Measurements from ENCODE around the gene SHISAL1. TPM values are rescaled to one million over a fixed set of nuclear protein-coding genes. Genes with fewer than 3 reads are reported as not detected.
"Not testable (repeated sequence)": the region's sequence is repeated elsewhere in the genome, so short reads cannot be mapped to it uniquely, and the experiment has no call there.

SHISAL1 gene
- polyA plus RNA-seq, 12 donors, result 6.3 to 18.9 (median 15.4) TPM; not detected in 1

DNA sequence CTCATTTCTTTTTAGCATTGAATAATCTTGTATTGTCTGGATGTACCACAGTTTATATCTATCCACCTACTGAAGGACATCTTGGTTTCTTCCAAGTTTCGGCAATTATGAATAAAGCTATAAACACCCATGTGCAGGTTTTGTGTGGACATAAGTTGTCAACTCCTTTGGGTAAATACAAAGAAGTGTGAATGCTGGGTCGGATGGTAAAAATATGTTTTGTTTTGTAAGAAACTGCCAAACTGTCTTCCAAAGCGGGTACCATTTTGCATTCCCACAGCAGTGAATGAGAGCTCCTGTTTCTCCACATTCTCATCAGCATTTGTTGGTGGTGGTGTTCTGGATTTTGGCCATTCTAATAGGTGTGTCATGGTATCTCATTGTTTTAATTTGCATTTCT lies 71.6 kb downstream of the SHISAL1 start:
- DNase-seq, result not testable (repeated sequence)

DNA sequence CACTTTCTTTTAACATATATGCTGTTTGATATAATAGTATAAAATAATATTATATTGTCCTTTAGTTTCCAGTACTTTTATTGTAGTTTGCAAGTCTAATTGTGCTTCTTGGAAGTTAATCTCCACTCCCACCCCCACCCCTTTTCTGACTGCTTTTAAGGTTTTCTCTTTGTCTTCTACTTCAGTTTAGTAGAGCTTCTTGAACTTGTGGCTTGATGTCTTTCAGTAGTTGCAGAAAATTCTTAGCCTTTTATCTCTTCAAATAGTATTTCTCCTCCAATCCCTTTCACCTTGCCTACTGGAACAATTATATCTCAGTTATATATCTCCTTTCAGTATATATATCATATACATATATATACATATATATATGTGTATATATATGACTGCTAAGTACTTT lies 75.5 kb downstream of the SHISAL1 start:
- no peak for DNase-seq

DNA sequence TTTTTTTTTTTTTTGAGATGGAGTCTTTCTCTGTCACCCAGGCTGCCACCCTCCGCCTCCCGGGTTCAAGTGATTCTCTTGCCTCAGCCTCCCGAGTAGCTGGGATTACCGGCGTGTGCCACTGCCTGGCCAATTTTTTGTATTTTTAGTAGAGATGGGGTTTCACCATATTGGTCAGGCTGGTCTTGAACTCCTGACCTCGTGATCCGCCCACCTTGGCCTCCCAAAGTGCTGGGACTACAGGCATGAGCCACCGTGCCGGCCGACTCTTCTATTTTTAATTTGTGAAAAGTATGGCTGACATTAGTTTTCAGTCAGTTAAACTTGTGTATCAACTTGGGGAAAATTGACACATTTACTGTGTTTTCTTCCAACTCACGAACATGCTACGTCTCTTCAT lies 78.4 kb downstream of the SHISAL1 start:
- not testable (repeated sequence) for DNase-seq

DNA sequence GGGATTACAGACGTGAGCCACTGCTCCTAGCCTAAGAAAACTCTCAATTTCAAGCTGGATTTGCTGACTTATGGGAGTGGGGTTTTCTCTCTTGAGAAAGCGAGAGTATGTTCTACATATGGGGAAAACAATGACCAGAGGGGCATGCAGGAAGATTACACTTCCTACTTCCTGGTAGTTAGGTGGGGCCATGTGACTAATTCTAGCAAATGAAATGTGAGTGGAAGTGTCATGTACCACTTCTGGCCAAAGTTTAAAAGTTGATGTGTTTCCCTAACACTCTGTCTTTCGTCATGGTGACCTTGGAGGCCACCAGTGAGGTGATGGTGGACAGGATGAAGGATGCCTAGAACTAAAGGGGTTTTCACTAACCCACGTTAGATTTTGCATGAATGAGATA lies 81.5 kb downstream of the SHISAL1 start:
- no peak for DNase-seq

DNA sequence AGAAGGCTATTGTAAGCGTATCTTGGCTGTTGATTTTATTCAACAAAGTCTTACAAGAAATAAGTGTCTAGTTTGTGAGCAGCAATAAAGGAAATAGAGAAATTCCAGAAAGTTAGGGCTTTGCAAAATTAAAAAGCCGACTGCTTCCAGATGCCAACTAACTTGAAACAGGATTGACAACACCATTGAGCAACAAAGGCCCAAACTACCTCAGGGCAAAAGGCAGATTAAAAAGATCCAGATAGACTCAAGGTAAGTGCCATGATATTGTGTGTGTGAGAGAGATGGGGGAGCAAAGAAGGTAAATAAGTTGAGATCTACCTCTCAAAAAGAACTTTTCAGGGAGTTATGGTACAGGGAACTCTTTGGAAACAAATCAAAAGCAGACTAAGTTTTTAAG lies 82.9 kb downstream of the SHISAL1 start:
- DNase-seq, result no peak

DNA sequence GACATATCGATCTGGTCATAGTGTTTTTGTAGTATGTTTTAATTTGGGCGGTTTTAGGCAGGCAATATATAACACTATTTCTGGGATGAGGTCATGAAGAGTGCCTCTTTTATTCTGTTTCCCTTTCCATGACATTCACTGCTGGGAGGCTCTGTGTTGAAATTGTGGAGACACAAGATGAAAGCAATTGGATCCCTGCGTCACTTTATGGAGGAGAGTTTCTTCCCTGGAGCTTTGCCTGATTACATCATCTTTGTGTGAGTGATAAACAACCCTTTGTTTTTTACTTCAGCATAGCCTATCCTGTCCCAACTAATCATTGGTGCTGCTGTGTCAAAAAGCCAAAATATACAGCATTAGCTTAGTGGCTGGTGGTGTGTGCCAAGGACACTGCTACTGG lies 83.4 kb downstream of the SHISAL1 start:
- DNase-seq, result no peak

DNA sequence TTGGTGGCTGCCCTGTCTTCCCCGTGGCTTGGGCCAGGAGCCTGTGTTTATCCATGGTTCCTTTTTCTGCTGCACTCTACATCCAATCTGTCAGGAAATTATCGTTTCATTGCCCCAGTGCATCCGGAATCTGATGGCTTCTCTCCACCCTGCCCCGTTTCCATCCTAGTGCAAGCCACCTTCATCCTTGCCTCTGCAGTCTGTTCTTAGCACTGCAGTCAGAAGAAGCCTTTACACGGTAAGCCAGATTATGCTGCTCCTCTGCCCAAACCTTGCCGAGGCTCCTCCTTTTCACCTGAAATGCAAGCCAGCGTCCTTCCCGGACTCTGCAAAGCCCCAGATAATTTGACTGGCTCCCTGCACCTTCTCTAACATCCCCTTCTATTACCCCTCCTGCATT lies 86.9 kb downstream of the SHISAL1 start:
- no peak for DNase-seq

DNA sequence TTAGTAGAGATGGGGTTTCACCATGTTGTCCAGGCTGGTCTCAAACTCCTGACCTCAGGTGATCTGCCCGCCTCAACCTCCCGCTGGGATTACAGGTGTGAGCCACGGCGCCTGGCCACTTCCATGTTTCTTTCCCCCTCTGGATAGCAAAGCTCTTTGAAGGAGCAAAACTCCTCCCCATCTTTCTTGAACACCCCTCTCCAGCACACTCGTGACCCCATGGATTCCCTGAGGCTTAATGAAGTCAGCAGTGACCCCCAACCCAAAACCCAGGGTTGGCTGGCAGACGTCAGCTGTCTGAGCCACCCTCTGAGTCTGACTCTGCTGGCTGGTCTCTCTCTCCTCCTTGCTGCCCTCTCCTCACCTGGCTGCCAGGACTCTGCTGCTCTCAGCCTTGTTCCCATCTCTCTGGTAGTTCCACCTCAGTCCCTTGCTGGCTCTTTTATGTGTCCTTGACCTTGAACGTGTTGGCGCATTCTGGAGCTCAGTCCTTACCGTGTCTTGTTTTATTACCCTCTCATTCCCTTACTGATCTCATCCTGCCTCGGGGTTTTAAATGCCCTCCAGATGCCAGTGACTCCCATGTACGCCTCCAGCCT lies 87.6 kb downstream of the SHISAL1 start:
- no peak for DNase-seq

DNA sequence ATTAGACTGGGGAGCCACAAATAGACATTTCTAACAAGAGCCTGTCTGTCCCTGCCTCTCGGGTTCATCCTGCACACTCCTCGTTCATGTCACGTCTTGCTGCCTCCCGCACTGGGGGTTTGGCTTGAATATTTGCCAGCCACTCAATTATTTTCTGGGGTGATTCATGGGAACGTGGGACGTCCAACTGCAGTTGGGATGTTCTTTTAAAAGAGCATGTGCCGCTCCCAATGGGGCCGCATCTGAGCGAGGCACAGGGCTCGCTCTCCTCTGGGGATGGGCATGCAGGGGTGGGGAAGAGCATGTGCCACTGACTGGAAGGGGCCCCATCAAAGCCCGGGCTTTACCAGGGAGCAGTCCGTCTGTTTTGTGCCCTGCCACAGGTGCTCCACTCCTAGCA lies 88.6 kb downstream of the SHISAL1 start:
- no peak for DNase-seq

DNA sequence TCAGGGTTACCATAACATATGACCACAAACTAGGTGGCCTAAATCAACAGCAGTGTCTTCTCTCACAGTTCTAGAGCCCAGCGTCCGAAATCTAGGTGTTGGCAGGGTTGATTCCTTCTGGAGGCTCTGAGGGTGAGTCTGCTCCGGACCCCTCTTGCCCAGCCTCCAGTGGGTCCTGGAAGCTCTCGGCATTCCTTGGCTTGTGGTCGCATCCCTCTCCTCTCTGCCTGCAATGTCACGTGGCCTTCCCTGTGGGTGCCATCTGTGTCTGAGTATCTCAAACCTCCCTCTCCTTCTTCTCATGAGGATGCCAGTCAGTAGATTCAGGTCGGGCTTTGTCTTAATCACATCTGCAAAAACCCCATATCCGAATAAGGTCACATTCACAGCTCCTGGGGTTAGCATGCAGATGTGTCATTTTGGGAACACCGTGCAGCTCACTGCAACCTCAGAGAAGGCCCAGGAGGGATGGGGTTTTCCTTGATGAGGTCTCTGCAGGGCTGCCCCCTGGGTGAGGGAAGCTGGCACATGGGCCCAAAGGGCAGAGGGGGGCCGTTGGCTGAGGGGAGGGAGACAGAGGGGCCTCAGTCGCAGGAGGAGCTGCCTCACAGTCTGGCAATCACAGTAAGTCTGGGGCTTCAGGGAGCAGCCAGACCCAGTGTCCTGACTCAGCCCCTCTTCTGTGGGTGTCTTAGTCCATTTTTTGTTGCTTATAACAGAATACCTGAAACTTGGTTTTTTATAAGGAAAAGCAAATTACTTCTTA lies 90.9 kb downstream of the SHISAL1 start:
- DNase-seq, result no peak

DNA sequence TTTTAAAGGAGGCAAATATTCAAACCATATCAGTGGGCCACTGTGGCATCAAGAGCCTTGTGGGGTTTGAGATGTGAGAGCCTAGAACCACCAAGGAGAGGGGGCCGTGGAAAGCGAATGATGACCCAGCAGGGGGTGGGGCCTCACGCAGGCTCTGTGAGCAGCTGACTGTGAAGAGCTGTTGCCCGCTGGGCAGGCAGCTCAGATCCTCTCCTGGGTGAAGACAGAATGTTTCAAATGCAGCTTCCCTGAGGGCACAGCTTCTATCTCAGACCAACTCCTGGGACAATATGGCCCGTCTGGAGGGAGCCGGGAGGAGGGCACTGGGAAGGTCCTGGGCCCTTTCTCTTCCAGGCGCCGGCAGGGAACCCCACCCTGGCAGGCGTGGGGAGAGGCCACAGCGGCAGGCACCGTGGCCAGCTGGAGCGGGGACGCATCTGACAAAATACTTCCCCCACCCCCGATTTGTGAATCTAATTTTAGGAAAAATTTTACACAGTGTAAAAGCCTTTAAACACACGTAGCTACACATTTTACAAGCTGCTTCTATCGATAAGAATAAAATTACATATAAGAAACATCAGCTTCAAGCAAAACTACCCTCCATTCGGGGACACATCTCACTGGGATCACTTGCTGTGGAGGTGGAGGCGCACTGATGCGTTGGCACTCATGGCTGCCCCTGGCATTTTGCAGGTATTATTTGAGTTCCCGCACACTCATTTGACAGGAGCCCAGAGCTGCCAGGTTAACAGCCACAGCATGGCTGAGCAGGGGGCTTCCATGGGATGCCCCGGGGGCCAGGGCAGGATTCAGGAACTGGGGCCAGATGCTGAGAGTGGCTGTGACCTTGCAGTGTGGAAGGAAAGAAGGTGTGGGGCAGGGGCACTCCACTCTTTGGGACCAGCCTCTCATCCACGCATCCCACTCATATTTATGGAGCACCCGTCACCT lies 91.7 kb downstream of the SHISAL1 start:
- no peak for DNase-seq

DNA sequence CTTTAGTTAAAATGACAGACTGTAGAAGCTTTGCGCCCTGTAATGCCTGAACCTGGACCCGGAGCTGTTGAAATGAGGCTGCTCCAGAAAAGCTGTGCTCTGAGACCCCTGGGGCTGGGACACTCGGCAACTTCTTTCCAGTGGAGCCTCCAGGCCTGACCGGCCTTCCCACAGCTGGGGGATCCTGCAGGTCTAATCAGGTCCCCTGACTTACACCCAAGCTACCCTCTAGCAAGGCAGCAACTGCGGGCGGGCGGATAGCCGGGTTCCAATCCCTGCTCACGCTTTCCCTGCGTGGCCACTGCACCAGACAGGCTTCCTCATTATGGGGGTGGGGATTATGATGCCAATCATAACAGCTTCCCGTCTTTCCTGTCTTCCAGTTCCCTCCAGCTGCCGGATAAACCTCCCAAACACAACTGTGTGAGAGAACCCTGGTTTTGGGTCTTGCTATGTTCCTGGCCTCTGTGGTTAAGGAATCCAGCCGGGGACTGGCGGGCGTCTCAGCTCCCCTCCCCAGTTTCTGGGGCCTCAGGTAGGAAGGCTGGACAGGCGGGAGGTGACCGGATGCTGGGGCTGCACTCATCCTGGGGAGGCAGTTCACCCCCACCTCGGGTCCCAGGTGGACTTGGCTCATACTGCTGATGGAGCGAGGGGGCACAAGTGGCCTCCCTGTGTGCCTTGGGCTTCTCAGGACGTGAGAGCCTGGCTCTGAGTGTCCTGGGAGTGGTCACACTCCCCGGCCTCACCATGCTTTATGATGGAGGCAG lies 93.5 kb downstream of the SHISAL1 start:
- DNase-seq, result no peak

DNA sequence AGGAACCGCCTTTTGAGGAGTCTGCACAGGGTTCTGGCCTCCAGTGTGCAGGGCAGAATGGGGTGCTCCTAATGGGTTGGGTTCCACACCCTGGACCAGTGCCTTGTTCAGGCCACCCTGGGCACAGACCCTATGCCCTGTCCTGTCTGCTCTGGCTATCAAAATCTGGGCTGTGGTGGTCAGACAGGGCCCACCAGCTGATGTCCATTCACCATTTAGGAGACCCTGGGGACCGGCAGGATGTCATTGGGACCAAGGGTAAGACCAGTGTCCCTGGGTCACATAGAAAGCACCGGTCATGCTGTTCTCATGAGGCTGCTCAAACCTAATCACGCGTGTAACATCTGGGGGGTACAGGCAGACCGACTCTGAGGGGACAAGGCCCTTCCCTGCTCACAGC lies 94.7 kb downstream of the SHISAL1 start:
- DNase-seq, result no peak

DNA sequence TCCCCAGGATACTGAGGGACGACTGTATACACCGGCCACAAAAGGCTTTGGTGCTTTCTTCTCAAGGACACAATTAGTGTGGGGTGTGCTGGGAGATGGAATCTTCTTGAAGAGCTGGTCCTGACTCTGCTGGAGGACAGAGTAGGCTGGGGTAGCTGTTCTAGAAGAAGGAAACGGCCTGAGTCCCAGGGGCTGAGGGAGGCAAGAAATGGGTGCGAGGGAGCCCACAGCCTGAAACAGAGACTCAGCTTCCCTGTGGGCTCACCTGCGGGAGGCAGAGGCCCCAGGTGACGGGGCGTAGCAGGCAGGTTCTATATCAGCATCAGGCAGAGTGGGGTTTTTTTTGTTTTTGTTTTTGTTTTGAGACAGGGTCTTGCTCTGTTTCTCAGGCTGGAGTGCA lies 95.4 kb downstream of the SHISAL1 start:
- DNase-seq, result no peak

DNA sequence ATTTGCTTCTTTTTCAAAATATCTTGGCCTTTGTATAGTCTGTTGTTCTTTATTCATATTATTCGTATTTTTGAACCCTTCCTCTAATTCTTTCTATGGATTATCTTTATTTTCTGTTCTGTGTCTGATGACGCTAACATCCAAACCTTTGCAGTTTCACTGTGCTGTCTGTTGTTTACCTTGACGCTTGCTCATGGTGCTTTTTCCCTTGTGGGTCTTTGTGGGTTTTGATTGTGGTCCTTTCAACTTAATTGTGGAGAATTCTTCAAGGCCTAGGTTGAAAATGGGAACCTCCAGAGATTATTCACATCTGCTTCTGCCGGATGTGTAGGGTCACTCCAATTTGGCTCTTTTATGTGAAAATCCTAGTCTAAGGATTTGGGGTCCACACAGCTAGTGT lies 97.5 kb downstream of the SHISAL1 start:
- DNase-seq, result no peak

DNA sequence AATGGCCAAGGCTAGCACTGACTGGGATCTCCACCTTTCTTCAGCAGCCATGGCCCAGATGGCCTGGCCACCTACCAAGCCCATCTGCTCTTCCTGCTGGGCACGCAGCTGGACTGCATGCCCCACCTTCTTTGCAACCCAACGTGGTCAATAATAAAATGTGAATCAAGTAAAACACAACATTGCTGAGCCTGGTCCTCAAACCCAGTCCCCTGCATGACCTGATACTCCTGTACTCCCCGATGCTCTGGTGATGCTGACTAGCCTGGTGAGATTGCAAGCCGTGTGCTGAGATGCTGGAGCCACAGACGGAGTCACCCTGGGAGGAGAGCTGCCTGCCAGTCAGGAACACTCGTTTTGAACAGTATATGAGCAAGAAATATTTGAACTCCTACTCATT lies 98.0 kb downstream of the SHISAL1 start:
- no peak for DNase-seq

DNA sequence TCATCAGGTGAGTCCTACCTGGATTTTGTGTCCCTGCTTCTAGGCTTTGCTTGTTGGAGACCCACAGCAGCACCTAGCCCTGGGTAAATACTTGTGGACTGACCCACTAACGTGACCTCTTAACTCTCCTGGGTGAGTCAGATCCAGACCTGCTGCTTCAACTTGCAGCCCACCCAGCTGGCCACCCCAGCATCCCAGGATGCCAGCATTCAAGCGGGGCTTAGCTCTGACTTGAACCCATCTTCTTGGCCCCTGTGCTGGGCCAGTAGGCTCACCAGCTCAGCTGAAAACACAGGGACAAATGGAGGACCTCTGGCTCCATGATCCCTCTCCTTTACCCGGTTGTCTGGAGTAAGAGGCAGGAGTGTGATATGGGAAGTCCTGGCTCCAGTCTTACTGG lies 98.6 kb downstream of the SHISAL1 start:
- no peak for DNase-seq

DNA sequence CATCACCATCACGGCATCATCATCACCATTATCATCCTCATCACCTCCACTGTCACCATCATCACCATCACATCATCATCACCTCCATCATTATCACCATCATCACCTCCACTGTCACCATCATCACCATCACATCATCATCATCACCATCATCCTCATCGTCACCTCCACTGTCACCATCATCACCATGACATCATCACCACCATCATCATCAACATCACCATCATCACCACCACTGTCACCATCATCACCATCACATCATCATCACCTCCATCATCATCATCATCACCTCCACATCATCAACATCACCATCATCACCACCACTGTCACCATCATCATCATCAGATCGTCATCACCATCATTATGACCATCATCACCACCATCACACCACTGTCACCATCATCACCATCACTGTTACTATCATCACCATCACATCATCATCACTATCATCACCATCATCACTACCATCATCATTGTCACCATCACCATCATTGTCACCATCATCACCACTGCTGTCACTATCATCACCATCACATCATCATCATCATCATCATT lies 99.2 kb downstream of the SHISAL1 start:
- DNase-seq, result no peak

DNA sequence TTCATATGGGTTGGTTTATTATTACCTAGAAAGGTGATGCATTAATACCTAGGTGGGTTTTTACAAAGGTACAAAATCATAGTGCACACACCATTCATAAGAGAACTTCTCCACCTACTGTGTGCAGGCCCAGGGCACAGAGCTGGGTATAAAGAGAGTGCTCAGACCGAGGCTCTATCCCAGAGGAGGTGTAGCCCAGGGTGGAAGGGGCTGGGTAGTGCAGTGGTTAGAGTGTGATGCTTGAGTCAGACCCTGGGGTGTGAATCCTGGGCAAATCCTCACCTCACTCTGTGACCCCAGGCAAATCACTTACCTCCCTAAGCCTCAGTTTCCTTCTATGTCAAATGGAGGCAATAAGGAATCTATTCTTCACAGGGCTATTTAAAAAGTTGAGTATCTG lies 99.8 kb downstream of the SHISAL1 start:
- DNase-seq, result no peak

DNA sequence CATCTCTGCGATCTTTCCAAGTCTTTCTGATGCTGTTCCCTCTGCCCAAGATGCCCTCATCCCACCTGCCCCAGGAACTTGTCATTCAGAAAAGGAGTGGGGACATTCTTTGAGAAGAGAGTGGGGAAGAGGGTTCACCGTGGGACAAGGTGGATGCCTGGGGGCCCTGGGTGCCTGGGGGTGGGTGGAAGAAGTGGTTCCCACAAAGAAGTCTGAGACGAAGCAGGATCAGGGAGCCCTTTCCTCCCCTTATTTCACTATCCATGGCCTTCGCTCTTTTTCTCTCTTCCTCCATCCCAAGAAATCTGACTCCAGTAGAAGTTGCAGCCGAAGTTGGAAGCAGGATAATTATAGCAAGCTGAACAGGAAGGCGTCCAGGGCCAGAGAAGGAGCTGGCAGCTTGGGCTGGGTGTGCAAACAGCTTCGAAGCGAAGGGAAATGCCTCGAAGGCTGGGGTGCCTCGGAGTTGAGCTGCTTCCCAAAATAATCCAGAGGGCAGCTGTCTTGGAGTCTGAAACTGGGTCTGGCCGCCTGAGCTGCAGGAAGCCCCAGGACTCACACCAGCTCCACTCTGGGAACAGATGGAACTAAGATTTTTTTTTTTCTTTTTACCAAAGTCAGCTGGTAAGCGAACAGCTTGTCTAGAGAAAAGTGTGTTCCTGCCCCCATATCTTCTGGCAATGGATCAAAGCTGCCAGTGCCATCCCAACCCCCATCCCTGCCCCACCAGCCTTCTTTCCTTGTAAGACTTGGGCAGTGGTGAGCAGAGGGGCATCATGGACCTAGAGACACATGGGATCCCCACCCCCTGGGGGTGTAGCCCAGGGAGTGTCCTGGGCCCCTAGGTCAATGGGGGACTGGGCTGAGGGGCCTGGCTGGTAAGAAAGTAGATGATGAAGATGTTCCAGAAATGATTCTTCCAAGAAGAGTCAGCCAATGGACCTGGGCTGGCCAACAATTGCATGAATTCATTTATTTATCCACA lies 100.5 kb downstream of the SHISAL1 start:
- peak; percentile 55 for DNase-seq
